Loucy (cell line): ENCODE data around the gene STAT5B.
"Not testable (repeated sequence)": the region's sequence is repeated elsewhere in the genome, so short reads cannot be mapped to it uniquely, and the experiment has no call there.

Experiments used
- EZH2phosphoT487 ChIP-seq: fragments of 200-600 bp; IDR thresholded peaks from 2 replicates; pipeline ENCODE4 v1.6.1; 2018; ENCODE audit warnings: antibody characterized with exemption, mild to moderate bottlenecking, moderate library complexity, borderline replicate concordance
- TF ChIP-seq, protein P1 (sequence below): fragments of 200-600 bp; sonication (generic); conservative IDR thresholded peaks from 2 replicates; pipeline ENCODE4 v1.5.1; 2014; ENCODE audit warnings: mild to moderate bottlenecking, antibody characterized with exemption, low read length

- TF ChIP-seq, protein P1, sequence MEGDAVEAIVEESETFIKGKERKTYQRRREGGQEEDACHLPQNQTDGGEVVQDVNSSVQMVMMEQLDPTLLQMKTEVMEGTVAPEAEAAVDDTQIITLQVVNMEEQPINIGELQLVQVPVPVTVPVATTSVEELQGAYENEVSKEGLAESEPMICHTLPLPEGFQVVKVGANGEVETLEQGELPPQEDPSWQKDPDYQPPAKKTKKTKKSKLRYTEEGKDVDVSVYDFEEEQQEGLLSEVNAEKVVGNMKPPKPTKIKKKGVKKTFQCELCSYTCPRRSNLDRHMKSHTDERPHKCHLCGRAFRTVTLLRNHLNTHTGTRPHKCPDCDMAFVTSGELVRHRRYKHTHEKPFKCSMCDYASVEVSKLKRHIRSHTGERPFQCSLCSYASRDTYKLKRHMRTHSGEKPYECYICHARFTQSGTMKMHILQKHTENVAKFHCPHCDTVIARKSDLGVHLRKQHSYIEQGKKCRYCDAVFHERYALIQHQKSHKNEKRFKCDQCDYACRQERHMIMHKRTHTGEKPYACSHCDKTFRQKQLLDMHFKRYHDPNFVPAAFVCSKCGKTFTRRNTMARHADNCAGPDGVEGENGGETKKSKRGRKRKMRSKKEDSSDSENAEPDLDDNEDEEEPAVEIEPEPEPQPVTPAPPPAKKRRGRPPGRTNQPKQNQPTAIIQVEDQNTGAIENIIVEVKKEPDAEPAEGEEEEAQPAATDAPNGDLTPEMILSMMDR: not testable (repeated sequence)
- not testable (repeated sequence) for TF ChIP-seq EZH2phosphoT487
Measured at GRCh38 chr17:42299913-42300312, 23.7 kb upstream of the STAT5B start.
